ENCODE data around the gene CTSF. TPM values are rescaled to one million over a fixed set of nuclear protein-coding genes. Genes with fewer than 3 reads are reported as not detected.

Gene CTSF
- total RNA-seq, 1 donor from 2014 or later, result 4.1 TPM

- peak overlapping the region; percentile 87 for H3K27ac Mint-ChIP-seq
- no peaks in the 10 kb centered on the region for H3K27me3 Mint-ChIP-seq
- peaks cover 7% of the 10 kb centered on the region for H3K4me1 Mint-ChIP-seq (ENCODE audit: low read depth)
- peak overlapping the region; percentile 98 for H3K4me3 Mint-ChIP-seq (ENCODE audit: low read depth)
- H3K36me3 Mint-ChIP-seq (ENCODE audit: insufficient read depth), result peaks cover 8% of the 10 kb centered on the region
- H3K9me3 Mint-ChIP-seq (ENCODE audit: low read depth), result peaks cover 15% of the 10 kb centered on the region
- no peak for TF ChIP-seq CTCF (IDR thresholded peaks at IDR 0.05; ENCODE audit: unreplicated experiment)
- no peak for DNase-seq (ENCODE audit: low spot score, unreplicated experiment)
Measured at GRCh38 chr11:66593650-66594049, 25.2 kb upstream of the CTSF start.

GRCh38 chr11:66593303-66593635, 24.9 kb upstream of the CTSF start:
- Mint-ChIP-seq H3K4me3 (ENCODE audit: low read depth) (peak overlapping the region; percentile 98), H3K27me3 (no peaks in the 10 kb centered on the region), H3K27ac (peak overlapping the region; percentile 87), H3K4me1 (ENCODE audit: low read depth) (peaks cover 7% of the 10 kb centered on the region), H3K36me3 (ENCODE audit: insufficient read depth) (peaks cover 8% of the 10 kb centered on the region), H3K9me3 (ENCODE audit: low read depth) (peaks cover 15% of the 10 kb centered on the region)
- no peak for TF ChIP-seq CTCF (IDR thresholded peaks at IDR 0.05; ENCODE audit: unreplicated experiment)
- DNase-seq (ENCODE audit: low spot score, unreplicated experiment), result no peak

- peaks cover 15% of the 10 kb centered on the region for H3K9me3 Mint-ChIP-seq (ENCODE audit: low read depth)
- peak within 1 kb of the TSS; percentile 87 for H3K27ac Mint-ChIP-seq
- TF ChIP-seq CTCF (IDR thresholded peaks at IDR 0.05; ENCODE audit: unreplicated experiment), result peak; percentile 63
- peak within 1 kb of the TSS; percentile 98 for H3K4me3 Mint-ChIP-seq (ENCODE audit: low read depth)
- H3K27me3 Mint-ChIP-seq, result no peaks in the 10 kb centered on the region
- peaks cover 7% of the 10 kb centered on the region for H3K4me1 Mint-ChIP-seq (ENCODE audit: low read depth)
- H3K36me3 Mint-ChIP-seq (ENCODE audit: insufficient read depth), result peaks cover 8% of the 10 kb centered on the region
- DNase-seq (ENCODE audit: low spot score, unreplicated experiment), result peak; percentile 91
Measured at GRCh38 chr11:66592457-66593302, 24.3 kb upstream of the CTSF start, which contains the start of the genes CCDC87 and CCS. CCDC87 (minus strand) TSS chr11:66593063; CDS start chr11:66593015, 48 bp downstream. CCS (plus strand) TSS chr11:66593185; CDS start chr11:66593262, 77 bp downstream.

GRCh38 chr11:66591175-66591574, 22.8 kb upstream of the CTSF start:
- H3K9me3 Mint-ChIP-seq (ENCODE audit: low read depth), result peaks cover 17% of the 10 kb centered on the region
- no peak overlapping the region for H3K27ac Mint-ChIP-seq
- no peak overlapping the region for H3K4me3 Mint-ChIP-seq (ENCODE audit: low read depth)

More at GRCh38 chr11:66591175-66591574, 22.8 kb upstream of the CTSF start:
- peaks cover 8% of the 10 kb centered on the region for H3K36me3 Mint-ChIP-seq (ENCODE audit: insufficient read depth)
- H3K4me1 Mint-ChIP-seq (ENCODE audit: low read depth), result peaks cover 7% of the 10 kb centered on the region
- no peak for DNase-seq (ENCODE audit: low spot score, unreplicated experiment)
- no peak for TF ChIP-seq CTCF (IDR thresholded peaks at IDR 0.05; ENCODE audit: unreplicated experiment)
- no peaks in the 10 kb centered on the region for H3K27me3 Mint-ChIP-seq
